Breast epithelium (tissue), 3 donors: ENCODE data around the gene MARK3.

Source experiments
- CTCF ChIP-seq, 3 donors: fragments of 450-650 bp; IDR thresholded peaks; one replicate each; pipeline ENCODE4 v1.5.1; 2016 to 2017; ENCODE audit warnings: antibody characterized with exemption in 3 of 3, mild to moderate bottlenecking in 3 of 3, moderate library complexity in 3 of 3
- POLR2A ChIP-seq: fragments of 450-650 bp; IDR thresholded peaks from one replicate; pipeline ENCODE4 v1.6.1; 2016; ENCODE audit warnings: antibody characterized with exemption, mild to moderate bottlenecking, moderate library complexity
- POLR2AphosphoS5 ChIP-seq, 3 donors: sonication (generic); formaldehyde crosslinking; IDR thresholded peaks; one replicate each; pipeline ENCODE4 v1.6.1; 2017; ENCODE audit warnings: antibody characterized with exemption in 3 of 3

DNA sequence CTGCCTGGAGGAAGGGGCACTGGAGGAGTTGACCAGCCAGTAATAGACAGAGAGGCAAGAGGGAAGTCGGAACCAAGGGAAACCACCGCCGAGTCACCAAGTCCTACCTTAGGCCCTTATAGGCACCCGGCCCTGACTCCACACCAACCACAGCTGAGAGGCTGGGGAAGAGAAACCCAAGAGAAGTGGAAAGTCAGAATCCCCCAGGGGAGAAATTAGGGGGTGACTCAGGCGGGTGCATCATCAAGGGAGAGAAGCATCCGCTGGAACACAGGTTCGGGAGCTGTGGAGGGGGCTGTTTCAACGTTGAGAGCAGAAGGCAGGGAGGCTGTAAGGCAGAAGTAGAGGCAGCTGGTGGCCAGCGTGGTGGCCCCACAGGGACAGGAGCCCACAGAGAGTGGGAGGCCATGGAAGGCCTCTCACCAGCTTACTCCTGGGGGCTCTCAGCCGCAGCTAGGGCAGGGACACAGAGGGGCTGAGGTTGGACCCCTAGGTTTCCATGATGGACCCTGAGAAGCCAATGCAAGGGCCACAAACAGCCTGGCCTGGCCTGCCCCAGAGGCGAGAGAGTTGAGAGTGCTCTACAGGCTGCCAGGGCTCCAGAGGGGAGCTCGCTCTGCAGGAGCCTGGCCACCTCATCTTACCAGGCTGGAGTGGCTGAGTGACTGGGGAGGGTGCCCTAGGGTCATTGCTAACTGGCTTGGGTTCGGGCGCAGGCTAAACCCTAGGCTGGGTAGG lies 142.4 kb downstream of the MARK3 start:
- TF ChIP-seq POLR2A: no peak
- TF ChIP-seq CTCF (IDR thresholded peaks at IDR 0.05): no peak
- TF ChIP-seq POLR2AphosphoS5 (IDR thresholded peaks at IDR 0.05): no peak
